Neural progenitor cell (in vitro differentiated cells): ENCODE results near the gene ALK. TPM values are rescaled to one million over a fixed set of nuclear protein-coding genes. Genes with fewer than 3 reads are reported as not detected.

Source experiments
- DNase-seq: peaks from one replicate; pipeline ENCODE4 v3.0.0-alpha.2; 2016; ENCODE audit warnings: low spot score
- H2AFZ ChIP-seq: fragments of 200-600 bp; sonication (generic); replicated peaks from 2 replicates; pipeline ENCODE4 v1.6.1; 2016; ENCODE audit warnings: antibody characterized with exemption
- H3F3A ChIP-seq: fragments of 200-600 bp; sonication (generic); 2 replicates; pipeline ENCODE4 v1.6.1; 2016; ENCODE audit warnings: antibody characterized with exemption, low read depth
- H3K27ac ChIP-seq: fragments of 200-600 bp; sonication (generic); 2 replicates; pipeline ENCODE4 v1.5.1; 2016; ENCODE audit warnings: mild to moderate bottlenecking
- H3K27me3 ChIP-seq: fragments of 200-600 bp; sonication (generic); 2 replicates; pipeline ENCODE4 v1.6.1; 2016; ENCODE audit warnings: mild to moderate bottlenecking, moderate library complexity
- H3K36me3 ChIP-seq: fragments of 200-600 bp; sonication (generic); 2 replicates; pipeline ENCODE4 v1.5.1; 2016
- H3K4me1 ChIP-seq: fragments of 200-600 bp; sonication (generic); 2 replicates; pipeline ENCODE4 v1.6.1; 2016; ENCODE audit warnings: mixed run types
- H3K4me2 ChIP-seq: fragments of 200-600 bp; sonication (generic); 2 replicates; pipeline ENCODE4 v1.6.1; 2016
- H3K4me3 ChIP-seq: fragments of 200-600 bp; sonication (generic); 2 replicates; pipeline ENCODE4 v1.5.1; 2016
- H3K79me2 ChIP-seq: fragments of 200-600 bp; sonication (generic); 2 replicates; pipeline ENCODE4 v1.6.1; 2016; ENCODE audit warnings: low read depth
- H3K9ac ChIP-seq: fragments of 200-600 bp; sonication (generic); 2 replicates; pipeline ENCODE4 v1.6.1; 2016
- H3K9me3 ChIP-seq: fragments of 200-600 bp; sonication (generic); 2 replicates; pipeline ENCODE4 v1.5.1; 2016; ENCODE audit warnings: low read depth
- H4K20me1 ChIP-seq: fragments of 200-600 bp; sonication (generic); 2 replicates; pipeline ENCODE4 v1.6.1; 2016; ENCODE audit warnings: low read depth
- H3K27ac Mint-ChIP-seq: 3 replicates; pipeline ENCODE4 v1.8.0; 2021; ENCODE audit warnings: mixed read lengths
- H3K27me3 Mint-ChIP-seq: 2 replicates; pipeline ENCODE4 v1.8.0; 2022; ENCODE audit warnings: low read depth, mild to moderate bottlenecking, inconsistent platforms, moderate library complexity, mixed read lengths; ENCODE audit not compliant: insufficient read depth
- H3K36me3 Mint-ChIP-seq: 3 replicates; pipeline ENCODE4 v1.8.0; 2021; ENCODE audit warnings: mixed read lengths
- H3K4me1 Mint-ChIP-seq: 3 replicates; pipeline ENCODE4 v1.8.0; 2021; ENCODE audit warnings: mixed read lengths
- H3K4me3 Mint-ChIP-seq: 3 replicates; pipeline ENCODE4 v1.8.0; 2021; ENCODE audit warnings: mild to moderate bottlenecking, moderate library complexity, mixed read lengths
- H3K9me3 Mint-ChIP-seq: 3 replicates; pipeline ENCODE4 v1.8.0; 2020; ENCODE audit warnings: mixed read lengths
- EZH2 ChIP-seq: fragments of 200-600 bp; sonication (generic); IDR thresholded peaks from 2 replicates; pipeline ENCODE4 v1.6.1; 2017; ENCODE audit warnings: antibody characterized with exemption, mild to moderate bottlenecking, moderate library complexity
- EZH2phosphoT487 ChIP-seq: fragments of 200-600 bp; sonication (generic); IDR thresholded peaks from 2 replicates; pipeline ENCODE4 v1.6.1; 2017; ENCODE audit warnings: antibody characterized with exemption
- total RNA-seq: library from RNA; depleted of rRNA; stranded (reverse); fragments of >200 nt; gene quantifications from 2 replicates; pipeline ENCODE4 v1.2.3, GENCODE V29; 2015; ENCODE audit warnings: low replicate concordance
- TF ChIP-seq, protein P1 (sequence below): fragments of 200-600 bp; sonication (generic); IDR thresholded peaks from 2 replicates; pipeline ENCODE4 v1.5.1; 2017; ENCODE audit warnings: antibody characterized with exemption, mild to moderate bottlenecking

ALK gene
- total RNA-seq, 1 donor from 2014 or later = not detected

GRCh38 chr2:29894822-29895614, 26.4 kb downstream of the ALK start:
- DNase-seq = peak; percentile 48
- H3K4me2 ChIP-seq = peak overlapping the region; percentile 52
- peak overlapping the region; percentile 33 for H3K27ac ChIP-seq
- H3F3A ChIP-seq = peaks cover 20% of the 10 kb centered on the region
- no peak for TF ChIP-seq EZH2phosphoT487
- no peaks in the 10 kb centered on the region for H3K79me2 ChIP-seq
- Mint-ChIP-seq H3K27me3 (peaks cover 11% of the 10 kb centered on the region), H3K36me3 (no peaks in the 10 kb centered on the region), H3K4me1 (peaks cover 34% of the 10 kb centered on the region), H3K27ac (no peak overlapping the region), H3K9me3 (peaks cover 2% of the 10 kb centered on the region), H3K4me3 (no peak overlapping the region)
- no peaks in the 10 kb centered on the region for H4K20me1 ChIP-seq
- H3K9ac ChIP-seq = no peak overlapping the region
- peaks cover 26% of the 10 kb centered on the region for H3K4me1 ChIP-seq
- no peak overlapping the region for H3K4me3 ChIP-seq
- H3K27me3 ChIP-seq = no peaks in the 10 kb centered on the region
- H2AFZ ChIP-seq = no peak overlapping the region
- H3K36me3 ChIP-seq = no peaks in the 10 kb centered on the region
- H3K9me3 ChIP-seq = no peaks in the 10 kb centered on the region

DNA sequence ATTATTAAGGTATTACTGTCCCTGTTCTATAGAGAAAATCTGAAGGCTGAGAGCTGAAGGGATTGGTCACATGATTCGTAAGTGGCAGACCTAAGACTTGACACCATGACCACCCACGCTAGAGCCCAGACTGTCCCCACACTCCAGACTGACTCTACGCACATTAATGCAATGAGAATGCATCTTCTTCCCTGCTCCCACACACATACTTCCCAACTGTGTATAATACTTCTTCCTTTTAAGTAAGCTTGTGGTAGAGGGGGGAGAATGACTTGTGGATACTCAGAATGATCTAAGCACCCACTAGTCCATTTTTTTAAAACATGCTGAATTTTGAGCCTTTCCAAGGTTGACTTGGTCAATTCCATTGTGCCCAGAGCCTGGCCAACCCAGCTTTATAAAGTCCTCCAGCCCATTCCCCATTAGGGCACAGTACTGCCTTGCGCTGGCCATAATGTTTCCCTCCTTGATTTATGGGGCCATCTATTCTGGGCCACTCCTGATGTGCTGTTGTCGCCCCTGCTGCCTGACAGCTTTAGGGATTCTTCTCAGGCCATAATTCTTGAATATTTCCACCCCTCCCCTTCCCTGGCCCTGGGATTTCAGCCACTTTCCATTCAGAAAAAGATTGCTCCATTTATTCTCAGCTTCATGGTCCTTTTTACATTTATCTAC, 28.7 kb downstream of the ALK start:
- Histone ChIP-seq H3K4me3 (no peak overlapping the region), H3K9me3 (no peaks in the 10 kb centered on the region), H3K36me3 (no peaks in the 10 kb centered on the region), H3F3A (peaks cover 20% of the 10 kb centered on the region), H4K20me1 (no peaks in the 10 kb centered on the region), H3K79me2 (no peaks in the 10 kb centered on the region), H3K27ac (no peak overlapping the region), H3K4me2 (no peak overlapping the region), H3K4me1 (peaks cover 19% of the 10 kb centered on the region), H2AFZ (no peak overlapping the region), H3K27me3 (no peaks in the 10 kb centered on the region), H3K9ac (no peak overlapping the region)
- H3K27ac Mint-ChIP-seq = no peak overlapping the region
- H3K27me3 Mint-ChIP-seq = peaks cover 4% of the 10 kb centered on the region
- TF ChIP-seq EZH2phosphoT487 (no peak), EZH2 (no peak)
- TF ChIP-seq, protein P1, sequence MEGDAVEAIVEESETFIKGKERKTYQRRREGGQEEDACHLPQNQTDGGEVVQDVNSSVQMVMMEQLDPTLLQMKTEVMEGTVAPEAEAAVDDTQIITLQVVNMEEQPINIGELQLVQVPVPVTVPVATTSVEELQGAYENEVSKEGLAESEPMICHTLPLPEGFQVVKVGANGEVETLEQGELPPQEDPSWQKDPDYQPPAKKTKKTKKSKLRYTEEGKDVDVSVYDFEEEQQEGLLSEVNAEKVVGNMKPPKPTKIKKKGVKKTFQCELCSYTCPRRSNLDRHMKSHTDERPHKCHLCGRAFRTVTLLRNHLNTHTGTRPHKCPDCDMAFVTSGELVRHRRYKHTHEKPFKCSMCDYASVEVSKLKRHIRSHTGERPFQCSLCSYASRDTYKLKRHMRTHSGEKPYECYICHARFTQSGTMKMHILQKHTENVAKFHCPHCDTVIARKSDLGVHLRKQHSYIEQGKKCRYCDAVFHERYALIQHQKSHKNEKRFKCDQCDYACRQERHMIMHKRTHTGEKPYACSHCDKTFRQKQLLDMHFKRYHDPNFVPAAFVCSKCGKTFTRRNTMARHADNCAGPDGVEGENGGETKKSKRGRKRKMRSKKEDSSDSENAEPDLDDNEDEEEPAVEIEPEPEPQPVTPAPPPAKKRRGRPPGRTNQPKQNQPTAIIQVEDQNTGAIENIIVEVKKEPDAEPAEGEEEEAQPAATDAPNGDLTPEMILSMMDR = no peak
- peaks cover 17% of the 10 kb centered on the region for H3K4me1 Mint-ChIP-seq
- H3K4me3 Mint-ChIP-seq = no peak overlapping the region
- H3K36me3 Mint-ChIP-seq = no peaks in the 10 kb centered on the region
- no peaks in the 10 kb centered on the region for H3K9me3 Mint-ChIP-seq
- DNase-seq = no peak

- Histone ChIP-seq H4K20me1 (no peaks in the 10 kb centered on the region), H2AFZ (no peak overlapping the region), H3K9me3 (no peaks in the 10 kb centered on the region), H3K27me3 (no peaks in the 10 kb centered on the region), H3K27ac (no peak overlapping the region), H3K4me2 (no peak overlapping the region), H3K9ac (no peak overlapping the region), H3K4me3 (no peak overlapping the region), H3K4me1 (peaks cover 32% of the 10 kb centered on the region), H3K79me2 (no peaks in the 10 kb centered on the region), H3F3A (peaks cover 4% of the 10 kb centered on the region), H3K36me3 (no peaks in the 10 kb centered on the region)
- Mint-ChIP-seq H3K4me1 (no peaks in the 10 kb centered on the region), H3K9me3 (peaks cover 8% of the 10 kb centered on the region), H3K36me3 (no peaks in the 10 kb centered on the region), H3K4me3 (no peak overlapping the region), H3K27me3 (peaks cover 2% of the 10 kb centered on the region), H3K27ac (no peak overlapping the region)
- no peak for TF ChIP-seq EZH2
- TF ChIP-seq, protein P1 = no peak
- TF ChIP-seq EZH2phosphoT487 = no peak
- no peak for DNase-seq
Observed at GRCh38 chr2:29881089-29881730, 40.2 kb downstream of the ALK start.
